Upper lobe of left lung (tissue), 4 donors: ENCODE measurements around the gene EFCAB9.

Source experiments
- EP300 ChIP-seq, 4 donors: sonication (generic); formaldehyde crosslinking; IDR thresholded peaks; one replicate each; pipeline ENCODE4 v1.5.1; 2017; ENCODE audit warnings: antibody characterized with exemption in 4 of 4, control low read depth in 2 of 4
- POLR2A ChIP-seq, 4 donors: fragments of 450-650 bp; IDR thresholded peaks; one replicate each; pipeline ENCODE4 v1.5.1; 2016 to 2017; ENCODE audit warnings: antibody characterized with exemption in 4 of 4, mild to moderate bottlenecking in 2 of 4
- POLR2AphosphoS5 ChIP-seq, 2 donors: sonication (generic); formaldehyde crosslinking; IDR thresholded peaks; one replicate each; pipeline ENCODE4 v1.5.1; 2017; ENCODE audit warnings: antibody characterized with exemption in 2 of 2

- TF ChIP-seq POLR2AphosphoS5 (IDR thresholded peaks at IDR 0.05) (no peak), POLR2A (IDR thresholded peaks at IDR 0.05) (no peak), EP300 (IDR thresholded peaks at IDR 0.05) (no peak)
Measured at GRCh38 chr5:172234031-172234430, 40.1 kb downstream of the EFCAB9 start.
